RWPE2 (cell line): Measurements from ENCODE around the gene ITGB6.

Source experiments
- ATAC-seq: fragments of 200-7000 bp; cut with Tn5 transposase; 3 replicates; pipeline ENCODE4 v1.9.1; 2021; ENCODE audit warnings: low read depth
- DNase-seq: peaks from one replicate; pipeline ENCODE4 v3.0.0-alpha.2; 2020; ENCODE audit warnings: low spot score
- H3K27ac ChIP-seq: fragments of 450-650 bp; 2 replicates; pipeline ENCODE4 v1.5.1; 2017; ENCODE audit warnings: mild to moderate bottlenecking; ENCODE audit not compliant: poor library complexity, severe bottlenecking
- H3K27me3 ChIP-seq: fragments of 250-450 bp; sonication (Bioruptor Pico); 2 replicates; pipeline ENCODE4 v1.5.1; 2021; ENCODE audit warnings: mild to moderate bottlenecking, moderate library complexity; ENCODE audit not compliant: insufficient read depth, poor library complexity, severe bottlenecking
- H3K36me3 ChIP-seq: fragments of 250-450 bp; sonication (Bioruptor Pico); 2 replicates; pipeline ENCODE4 v1.5.1; 2020; ENCODE audit warnings: low read depth, mild to moderate bottlenecking, moderate library complexity
- H3K4me1 ChIP-seq: fragments of 250-450 bp; sonication (Bioruptor Pico); 2 replicates; pipeline ENCODE4 v1.5.1; 2021; ENCODE audit warnings: mild to moderate bottlenecking, moderate library complexity; ENCODE audit not compliant: insufficient read depth, poor library complexity, severe bottlenecking
- H3K4me3 ChIP-seq: fragments of 250-450 bp; sonication (Bioruptor Pico); 2 replicates; pipeline ENCODE4 v1.5.1; 2021; ENCODE audit warnings: mild to moderate bottlenecking, moderate library complexity; ENCODE audit not compliant: severe bottlenecking
- H3K9me3 ChIP-seq: fragments of 250-450 bp; sonication (Bioruptor Pico); 2 replicates; pipeline ENCODE4 v1.5.1; 2021; ENCODE audit warnings: mild to moderate bottlenecking, moderate library complexity; ENCODE audit not compliant: severe bottlenecking
- CTCF ChIP-seq: fragments of 450-650 bp; IDR thresholded peaks from one replicate; pipeline ENCODE4 v1.5.1; 2017; ENCODE audit warnings: mild to moderate bottlenecking, moderate library complexity; ENCODE audit not compliant: poor library complexity, severe bottlenecking

ITGB6 gene

GRCh38 chr2:160232905-160233475, 32.9 kb upstream of the ITGB6 start:
- H3K4me3 ChIP-seq = no peak overlapping the region
- TF ChIP-seq CTCF = no peak
- ATAC-seq (no peak), DNase-seq (no peak)
- no peaks in the 10 kb centered on the region for H3K27me3 ChIP-seq
- H3K9me3 ChIP-seq = no peaks in the 10 kb centered on the region
- peaks cover 27% of the 10 kb centered on the region for H3K4me1 ChIP-seq
- peak overlapping the region; percentile 100 for H3K27ac ChIP-seq
- H3K36me3 ChIP-seq = no peaks in the 10 kb centered on the region

- Histone ChIP-seq H3K27me3 (no peaks in the 10 kb centered on the region), H3K27ac (peak overlapping the region; percentile 100), H3K4me3 (no peak overlapping the region), H3K36me3 (no peaks in the 10 kb centered on the region), H3K4me1 (peaks cover 61% of the 10 kb centered on the region), H3K9me3 (no peaks in the 10 kb centered on the region)
- no peak for DNase-seq
- TF ChIP-seq CTCF = no peak
- ATAC-seq = peak; percentile 50
Observed at GRCh38 chr2:160229591-160229990, 29.5 kb upstream of the ITGB6 start.

- Histone ChIP-seq H3K4me1 (peaks cover 73% of the 10 kb centered on the region), H3K4me3 (no peak overlapping the region), H3K9me3 (no peaks in the 10 kb centered on the region), H3K27ac (peak overlapping the region; percentile 100), H3K27me3 (no peaks in the 10 kb centered on the region), H3K36me3 (no peaks in the 10 kb centered on the region)
- ATAC-seq (peak; percentile 72), DNase-seq (no peak)
- TF ChIP-seq CTCF = no peak
Observed at GRCh38 chr2:160228141-160228917, 28.3 kb upstream of the ITGB6 start.

- H3K9me3 ChIP-seq = no peaks in the 10 kb centered on the region
- H3K27me3 ChIP-seq = no peaks in the 10 kb centered on the region
- ATAC-seq (peak; percentile 40; the same call in 2 of the 3 replicates), DNase-seq (no peak)
- H3K27ac ChIP-seq = peak overlapping the region; percentile 100
- no peak overlapping the region for H3K4me3 ChIP-seq
- peaks cover 79% of the 10 kb centered on the region for H3K4me1 ChIP-seq
- no peak for TF ChIP-seq CTCF
- no peaks in the 10 kb centered on the region for H3K36me3 ChIP-seq
Observed at GRCh38 chr2:160227293-160227915, 27.3 kb upstream of the ITGB6 start.
